Type B pancreatic cell (in vitro differentiated cells): ENCODE results near the gene DNAAF1. TPM values are rescaled to one million over a fixed set of nuclear protein-coding genes. Genes with fewer than 3 reads are reported as not detected.

Experiments used
- total RNA-seq: library from RNA; stranded (reverse); gene quantifications from 2 replicates; pipeline ENCODE4 v1.2.1, GENCODE V29; 2021; ENCODE audit warnings: low replicate concordance

The DNAAF1 gene
- total RNA-seq, 1 donor from 2014 or later, result 3.2 TPM

Other genes with a start within 250 kb of the DNAAF1 start
- 6.4 and 7.1 TPM in 2 replicates for gene MLYCD, start 246.2 kb upstream of the DNAAF1 start, total RNA-seq
- gene OSGIN1, start 192.1 kb upstream of the DNAAF1 start, total RNA-seq, result 4.0 and 15.5 TPM in 2 replicates
- 1.5 and 6.5 TPM in 2 replicates for gene NECAB2, start 177.1 kb upstream of the DNAAF1 start, total RNA-seq
- gene SLC38A8, start 102.5 kb upstream of the DNAAF1 start, total RNA-seq, result not detected in 2 replicates
- 75.7 and 88.4 TPM in 2 replicates for gene MBTPS1, start 28.4 kb upstream of the DNAAF1 start, total RNA-seq
- gene HSDL1, start 131 bp upstream of the DNAAF1 start, total RNA-seq, result 22.9 and 36.4 TPM in 2 replicates
- 66.9 and 83.7 TPM in 2 replicates for gene TAF1C, start 41.7 kb downstream of the DNAAF1 start, total RNA-seq
- not detected in 2 replicates for gene ADAD2, start 45.8 kb downstream of the DNAAF1 start, total RNA-seq
- 0.12 and 0.17 TPM in 2 replicates for gene KCNG4, start 94.7 kb downstream of the DNAAF1 start, total RNA-seq
- gene WFDC1, start 149.6 kb downstream of the DNAAF1 start, total RNA-seq, result 0.95 and 2.0 TPM in 2 replicates
- gene ATP2C2, start 223.2 kb downstream of the DNAAF1 start, total RNA-seq, result 12.2 and 19.3 TPM in 2 replicates